Skeletal muscle cell (primary cell): Measurements from ENCODE around the gene TMEM233.
"Not testable (repeated sequence)": the region's sequence is repeated elsewhere in the genome, so short reads cannot be mapped to it uniquely, and the experiment has no call there.

Source experiments
- DNase-seq: peaks from one replicate; pipeline ENCODE4 v3.0.0-alpha.2; 2010; ENCODE audit warnings: low read depth
- H3K4me3 ChIP-seq: 2 replicates; pipeline ENCODE4 v1.5.1; 2011; ENCODE audit warnings: low read depth, mild to moderate bottlenecking, control low read depth, low read length, moderate library complexity

TMEM233 gene

GRCh38 chr12:119649202-119649808 is 55.7 kb downstream of the TMEM233 start:
- no peak overlapping the region for H3K4me3 ChIP-seq
- no peak for DNase-seq

DNA sequence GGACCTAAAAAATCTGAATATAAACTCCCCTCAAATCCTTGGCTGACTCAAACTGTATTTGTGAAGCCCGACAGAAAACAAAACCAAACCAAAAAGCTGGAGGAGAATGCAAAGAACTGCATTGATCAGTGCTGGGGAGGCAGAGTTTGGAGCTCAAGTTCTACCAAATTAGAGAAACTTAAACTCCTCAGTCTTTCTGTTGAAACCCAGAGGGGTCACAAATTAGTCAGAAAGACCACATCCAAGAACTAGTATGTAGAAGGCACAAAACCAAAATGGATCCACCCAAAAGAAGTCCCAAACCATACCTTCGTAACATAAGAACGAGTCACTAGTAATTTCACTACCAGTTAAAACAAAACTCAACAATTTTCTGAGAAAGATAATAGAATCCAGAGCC is 59.1 kb downstream of the TMEM233 start:
- no peak for DNase-seq
- no peak overlapping the region for H3K4me3 ChIP-seq

DNA sequence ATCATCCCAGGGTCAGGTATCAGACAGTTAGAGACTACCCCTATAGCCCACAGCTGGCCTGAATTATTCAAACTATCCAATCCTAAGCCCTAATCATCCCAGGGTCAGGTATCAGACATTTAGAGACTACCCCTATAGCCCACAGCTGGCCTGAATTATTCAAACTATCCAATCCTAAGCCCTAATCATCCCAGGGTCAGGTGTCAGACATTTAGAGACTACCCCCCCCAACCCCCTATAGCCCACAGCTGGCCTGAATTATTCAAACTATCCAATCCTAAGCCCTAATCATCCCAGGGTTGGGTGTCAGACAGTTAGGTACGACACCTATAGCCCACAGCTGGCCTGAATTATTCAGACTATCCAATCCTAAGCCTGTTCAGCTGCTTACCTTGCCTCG is 63.4 kb downstream of the TMEM233 start:
- DNase-seq, H3K4me3 ChIP-seq: not testable (repeated sequence)

DNA sequence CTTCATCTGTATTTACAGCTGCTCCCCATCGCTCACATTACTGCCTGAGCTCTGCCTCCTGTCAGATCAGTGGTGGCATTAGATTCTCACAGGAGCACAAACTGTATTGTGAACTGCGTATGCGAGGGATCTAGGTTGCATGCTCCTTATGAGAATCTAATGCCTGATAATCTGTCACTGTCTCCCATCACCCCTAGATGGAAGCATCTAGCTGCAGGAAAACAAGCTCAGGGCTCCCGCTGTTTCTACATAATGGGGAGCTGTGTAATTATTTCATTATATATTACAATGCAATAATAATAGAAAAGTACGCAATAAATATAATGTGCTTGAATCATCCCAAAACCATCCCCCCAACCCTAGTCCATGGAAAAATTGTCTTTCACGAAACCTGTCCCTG is 64.6 kb downstream of the TMEM233 start:
- not testable (repeated sequence) for DNase-seq, H3K4me3 ChIP-seq

DNA sequence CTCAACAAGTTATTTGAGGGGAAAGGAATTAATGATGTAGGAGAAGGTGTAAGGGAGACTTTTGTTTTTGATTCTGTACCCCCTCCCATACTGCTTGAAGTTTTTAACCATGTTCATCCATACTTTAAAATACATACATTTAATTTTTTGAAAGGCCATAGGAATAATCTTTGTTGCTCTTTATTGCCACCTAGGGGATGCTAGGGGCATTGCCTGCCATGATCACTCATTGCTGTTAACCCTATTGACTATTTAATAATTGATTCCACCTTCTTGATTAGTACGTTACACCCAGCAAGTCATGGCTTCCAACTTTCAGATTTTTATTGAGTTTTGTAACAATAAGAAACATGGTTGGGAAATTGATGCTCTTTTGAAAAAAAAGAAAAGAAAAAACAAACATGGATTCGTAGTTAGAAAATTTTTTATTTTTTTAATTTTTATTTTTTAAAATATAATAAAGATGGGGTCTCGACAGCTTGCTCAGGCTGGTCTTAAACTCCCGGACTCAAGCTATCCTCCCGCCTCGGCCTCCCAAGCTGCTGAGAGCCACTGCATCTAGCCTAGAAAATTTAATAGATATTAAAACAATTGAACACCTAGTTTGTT is 65.8 kb downstream of the TMEM233 start:
- H3K4me3 ChIP-seq = no peak overlapping the region
- DNase-seq = no peak

GRCh38 chr12:119660076-119660475 is 66.5 kb downstream of the TMEM233 start:
- H3K4me3 ChIP-seq = no peak overlapping the region
- DNase-seq = no peak

- no peak overlapping the region for H3K4me3 ChIP-seq
- no peak for DNase-seq
Observed at GRCh38 chr12:119661882-119662281, 68.3 kb downstream of the TMEM233 start.

GRCh38 chr12:119664642-119665041 is 71.1 kb downstream of the TMEM233 start:
- H3K4me3 ChIP-seq = no peak overlapping the region
- DNase-seq = no peak

DNA sequence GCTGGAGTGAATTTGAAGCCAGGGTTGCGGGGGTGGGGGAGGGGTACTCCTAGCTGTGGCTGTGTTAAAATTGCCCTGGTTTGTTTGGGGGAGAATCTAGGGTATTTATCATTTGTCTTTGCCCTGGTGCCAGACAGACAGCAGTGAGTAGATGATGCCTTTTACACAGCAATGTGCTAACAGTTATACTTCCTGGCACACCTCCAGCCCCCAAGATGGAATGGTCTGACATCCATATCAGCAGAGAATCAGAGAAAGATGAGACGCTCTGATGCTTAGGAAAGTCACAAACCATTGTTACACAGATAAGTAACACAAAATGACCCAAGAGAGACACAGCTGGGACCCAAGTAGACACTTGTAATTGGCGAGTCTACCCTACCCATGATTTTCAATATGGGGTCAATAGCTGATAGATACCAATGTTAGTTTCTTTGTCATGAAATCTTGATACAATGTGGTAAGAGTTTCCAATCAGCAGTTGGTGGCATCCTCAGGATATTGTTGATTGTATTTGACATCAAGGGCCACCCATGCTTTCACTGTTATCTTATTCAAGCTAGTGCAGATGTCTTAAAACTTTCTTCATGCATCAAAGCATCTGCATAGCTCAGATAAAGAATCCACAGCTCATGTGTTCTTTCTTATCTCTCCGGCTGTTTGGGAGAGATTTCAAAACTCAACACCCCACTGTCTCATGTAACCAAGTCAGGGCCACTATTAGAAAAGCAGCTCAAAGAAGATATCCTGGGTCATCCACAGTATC is 71.8 kb downstream of the TMEM233 start:
- H3K4me3 ChIP-seq = no peak overlapping the region
- DNase-seq = no peak

DNA sequence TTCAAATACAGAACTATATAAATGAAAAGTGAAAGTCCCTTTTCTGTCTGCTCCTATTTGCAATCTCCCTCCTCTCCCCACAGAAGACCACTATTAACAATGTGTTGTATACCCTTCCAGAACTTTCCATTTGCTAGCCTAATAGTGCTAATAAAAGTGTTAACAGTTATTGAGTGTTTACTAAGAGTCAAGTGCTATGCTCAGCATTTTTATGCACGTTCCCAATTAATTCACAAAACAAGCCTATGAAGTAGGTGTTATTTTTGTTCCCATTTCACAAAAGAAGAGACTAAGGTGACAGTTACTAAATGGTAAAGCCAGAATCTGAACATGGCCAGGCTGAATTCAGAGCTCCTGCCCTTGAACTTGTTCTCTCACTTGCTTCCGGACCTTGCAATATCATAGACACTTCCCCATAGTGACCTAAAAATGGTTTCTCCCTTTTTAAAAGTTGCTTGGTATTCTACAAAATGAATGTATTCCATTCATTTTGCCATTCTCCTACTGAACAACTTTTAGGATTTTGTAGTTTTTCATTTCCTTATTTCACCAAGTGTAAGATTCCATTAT is 72.7 kb downstream of the TMEM233 start:
- H3K4me3 ChIP-seq = no peak overlapping the region
- DNase-seq = no peak

GRCh38 chr12:119666900-119667576 is 73.5 kb downstream of the TMEM233 start:
- no peak for DNase-seq
- H3K4me3 ChIP-seq = peak overlapping the region; percentile 98

GRCh38 chr12:119667577-119668323 is 74.2 kb downstream of the TMEM233 start, which contains the start of gene PRKAB1:
Gene PRKAB1, plus strand, starts transcription at chr12:119668133. Its CDS starts 112 bp downstream, at chr12:119668245.
- DNase-seq = peak; percentile 89
- peak within 1 kb of the TSS; percentile 98 for H3K4me3 ChIP-seq

GRCh38 chr12:119668324-119668841 is 74.8 kb downstream of the TMEM233 start:
- peak overlapping the region; percentile 98 for H3K4me3 ChIP-seq
- DNase-seq = no peak

GRCh38 chr12:119669744-119670472 is 76.3 kb downstream of the TMEM233 start:
- no peak for DNase-seq
- no peak overlapping the region for H3K4me3 ChIP-seq

DNA sequence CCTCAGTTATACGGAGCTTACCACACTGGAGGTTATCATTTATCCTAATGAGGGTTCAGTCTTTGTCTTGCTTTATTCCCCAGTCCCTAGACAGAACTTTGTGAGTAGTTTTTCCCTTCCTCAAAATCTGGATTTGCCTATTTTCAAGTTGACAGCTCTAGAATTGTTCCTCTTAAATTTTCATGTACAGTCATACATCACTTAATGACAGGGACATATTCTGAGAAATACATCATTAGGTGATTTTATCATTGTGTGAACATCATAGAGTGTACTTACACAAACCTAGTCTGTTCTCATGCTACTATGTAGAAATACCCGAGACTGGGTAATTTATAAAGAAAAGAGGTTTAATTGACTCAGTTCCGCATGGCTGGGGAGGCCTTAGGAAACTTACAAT is 77.5 kb downstream of the TMEM233 start:
- no peak for DNase-seq

DNA sequence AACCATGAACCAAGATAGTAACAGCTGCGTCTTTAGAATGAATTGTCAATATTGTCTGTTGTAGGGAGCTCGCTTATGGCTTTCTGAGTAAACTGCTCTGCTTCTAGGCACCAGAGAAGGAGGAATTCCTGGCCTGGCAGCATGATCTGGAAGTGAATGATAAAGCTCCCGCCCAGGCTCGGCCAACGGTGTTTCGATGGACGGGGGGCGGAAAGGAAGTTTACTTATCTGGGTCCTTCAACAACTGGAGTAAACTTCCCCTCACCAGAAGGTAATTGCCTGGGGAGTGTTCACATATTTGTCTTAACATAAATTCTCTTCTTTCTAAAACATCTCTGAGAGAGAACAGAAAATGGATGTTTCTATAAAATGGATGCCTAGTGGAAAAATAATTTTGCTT is 78.6 kb downstream of the TMEM233 start:
- no peak for DNase-seq
- H3K4me3 ChIP-seq = no peak overlapping the region

More for the DNA sequence above, 77.5 kb downstream of the TMEM233 start:
- no peak overlapping the region for H3K4me3 ChIP-seq

DNA sequence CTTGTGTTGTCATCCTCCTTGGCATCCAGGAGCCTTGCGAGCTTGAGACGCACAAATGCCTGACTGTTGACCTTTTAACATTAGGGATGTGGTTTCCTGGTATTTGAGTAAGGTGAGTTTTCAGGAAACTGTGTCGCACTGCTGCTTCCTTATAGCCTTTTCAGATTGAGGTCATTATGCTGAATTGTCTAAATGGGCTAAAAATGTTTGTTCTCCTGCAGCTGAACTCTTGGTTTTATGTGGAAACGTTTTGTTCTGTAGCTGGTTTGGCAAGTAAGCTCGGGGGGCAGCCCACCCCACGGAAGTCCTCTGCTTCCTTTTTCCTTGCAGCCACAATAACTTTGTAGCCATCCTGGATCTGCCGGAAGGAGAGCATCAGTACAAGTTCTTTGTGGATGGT is 80.1 kb downstream of the TMEM233 start:
- DNase-seq = no peak
- H3K4me3 ChIP-seq = no peak overlapping the region

GRCh38 chr12:119674560-119674959 is 81.0 kb downstream of the TMEM233 start:
- no peak for DNase-seq
- no peak overlapping the region for H3K4me3 ChIP-seq
